Spleen (tissue), 11 donors: ENCODE measurements around the gene WDR81. TPM values are rescaled to one million over a fixed set of nuclear protein-coding genes. Genes with fewer than 3 reads are reported as not detected.
A peak's percentile ranks its signal among the peaks of the same experiment; 100 is the strongest.
"Not testable (repeated sequence)": the region's sequence is repeated elsewhere in the genome, so short reads cannot be mapped to it uniquely, and the experiment has no call there.

Source experiments
- DNase-seq: peaks from one replicate; pipeline ENCODE4 v3.0.0-alpha.2; 2020
- H3K27ac ChIP-seq, 8 donors: fragments of 200-600 bp; sonication (generic) in 7 of 8; 1 replicate in 4 of 8; 2 replicates in 4 of 8; pipeline versions ENCODE4 v1.5.0 to v1.8.0; 2016 to 2021; ENCODE audit warnings: inconsistent platforms in 4 of 8, mild to moderate bottlenecking in 4 of 8, moderate library complexity in 1 of 8
- H3K27me3 ChIP-seq, 7 donors: fragments of 200-600 bp; sonication (generic) in 6 of 7; replicated peaks in 1 of 7; 1 replicate in 4 of 7; 2 replicates in 3 of 7; pipeline versions ENCODE4 v1.5.0 to v1.8.0; 2016 to 2021; ENCODE audit warnings: inconsistent platforms in 3 of 7, mild to moderate bottlenecking in 1 of 7
- H3K36me3 ChIP-seq, 6 donors: fragments of 200-600 bp; sonication (generic) in 5 of 6; 1 replicate in 4 of 6; 2 replicates in 2 of 6; pipeline versions ENCODE4 v1.5.0 to v1.8.0; 2016 to 2021; ENCODE audit warnings: inconsistent platforms in 2 of 6
- H3K4me1 ChIP-seq, 6 donors: fragments of 200-600 bp; sonication (generic) in 5 of 6; 1 replicate in 3 of 6; 2 replicates in 3 of 6; pipeline versions ENCODE4 v1.5.0 to v1.8.0; 2016 to 2021; ENCODE audit warnings: inconsistent platforms in 3 of 6
- H3K4me3 ChIP-seq, 8 donors: fragments of 200-600 bp; sonication (generic) in 7 of 8; 1 replicate in 4 of 8; 2 replicates in 4 of 8; pipeline versions ENCODE4 v1.5.0 to v1.8.0; 2016 to 2021; ENCODE audit warnings: inconsistent platforms in 4 of 8, mild to moderate bottlenecking in 4 of 8, moderate library complexity in 2 of 8
- H3K9me3 ChIP-seq, 8 donors: fragments of 200-600 bp; sonication (generic) in 7 of 8; 1 replicate in 4 of 8; 2 replicates in 4 of 8; pipeline versions ENCODE4 v1.5.0 to v1.8.0; 2016 to 2021; ENCODE audit warnings: inconsistent platforms in 4 of 8
- CTCF ChIP-seq, 11 experiments: fragments of 200-600 bp in 7 of 11; fragments of 450-650 bp in 4 of 11; sonication (generic) in 4 of 11; IDR thresholded peaks in 8 of 11; conservative IDR thresholded peaks in 3 of 11; 1 replicate in 7 of 11; 2 replicates in 4 of 11; pipeline versions ENCODE4 v1.4.0 to v1.8.0; 2016 to 2021; ENCODE audit warnings: antibody characterized with exemption in 11 of 11, inconsistent platforms in 4 of 11, mild to moderate bottlenecking in 1 of 11
- POLR2A ChIP-seq, 3 donors: fragments of 450-650 bp; IDR thresholded peaks; one replicate each; pipeline ENCODE4 v1.5.1; 2017; ENCODE audit warnings: antibody characterized with exemption in 3 of 3, mild to moderate bottlenecking in 1 of 3
- POLR2AphosphoS5 ChIP-seq, 3 donors: sonication (generic); formaldehyde crosslinking; IDR thresholded peaks; one replicate each; pipeline ENCODE4 v1.5.1; 2017; ENCODE audit warnings: antibody characterized with exemption in 3 of 3
- WGBS, 5 donors: extraction: QIAGEN DNeasy Blood & Tissue Kit in 3 of 5; methylation state at CpG; one replicate each; pipeline versions ENCODE4 v1.1.5 to v1.1.7; 2013 to 2018; 5-methylcytosine and 5-hydroxymethylcytosine counted together
- intact Hi-C: fragments of 100-400 bp; cut with DNase I; formaldehyde crosslinking; loops from one replicate; pipeline ENCODE4 v1.15.0; 2023; ENCODE audit warnings: low total_unique reads
- polyA plus RNA-seq, 3 donors: library from polyadenylated mRNA; stranded (reverse); fragments of 200-250 nt; gene quantifications; one replicate each; pipeline ENCODE4 v1.2.1, GENCODE V29; 2013
- total RNA-seq, 7 donors: library from RNA; depleted of rRNA in 3 of 7; stranded (reverse); fragments of >200 nt in 3 of 7; fragmentation: NEBNext Ultra II Directional in 4 of 7; extraction: Animal tissue kit (Norgen Biotek cat#: 25700) in 4 of 7; gene quantifications; one replicate each; pipeline versions ENCODE4 v1.1.0 to v1.2.1, GENCODE V29; 2016 to 2021
- donor health status: healthy with polysubstance abuse.
- donor health status: DM: no; HTN: no; CAD: no; lungs with moderate emphysema.
- donor health status: DM: no; HTN: no; CAD: no.
- donor health status: Bipolar disorder and iron deficiency.
- donor health status: healthy.
- donor health status: DM: no; HTN: no; CAD: no.
- donor health status: DM: yes; HTN: yes; CAD: no.

Gene WDR81
- total and polyA plus RNA-seq, 10 donors: 16.2 to 74.7 (median 48.4) TPM

- H3K4me3 ChIP-seq: peak overlapping the region in 2 of 8 donors; percentile 90 to 92
- H3K9me3 ChIP-seq: no peaks in the 10 kb centered on the region
- peaks cover 17 to 84% (median 70%) of the 10 kb centered on the region in 6 donors for H3K4me1 ChIP-seq
- intact Hi-C loops: no loop called here
- H3K27ac ChIP-seq: peak overlapping the region in 7 of 8 donors; percentile 96 to 100 (median 99)
- DNase-seq: peak; percentile 84
- peaks cover 0 to 19% (median 0%) of the 10 kb centered on the region in 7 donors for H3K27me3 ChIP-seq
- 80 to 90% (median 83%) methylated on average over 19 of the region's 19 CpGs for WGBS, 5 donors
- TF ChIP-seq POLR2AphosphoS5 (IDR thresholded peaks at IDR 0.05): no peak
- TF ChIP-seq CTCF (IDR thresholded peaks at IDR 0.05 in 8 of 11, conservative IDR thresholded peaks at IDR 0.05 in 3 of 11): no peak
- no peak for TF ChIP-seq POLR2A (IDR thresholded peaks at IDR 0.05)
- H3K36me3 ChIP-seq: peaks cover 0 to 8% (median 3%) of the 10 kb centered on the region in 6 donors
Observed at GRCh38 chr17:1718362-1719165, 5.9 kb upstream of the WDR81 start.

- peak overlapping the region in 5 of 8 donors; percentile 6 to 96 (median 90) for H3K27ac ChIP-seq
Observed at GRCh38 chr17:1720856-1721386, 3.6 kb upstream of the WDR81 start.

GRCh38 chr17:1722022-1722421 is 2.5 kb upstream of the WDR81 start:
- H3K4me3 ChIP-seq, H3K9me3 ChIP-seq, H3K27me3 ChIP-seq, DNase-seq: not testable (repeated sequence)
- WGBS, 5 donors: 80 to 97% (median 85%) methylated on average over 8 of the region's 8 CpGs
- H3K27ac ChIP-seq: peak overlapping the region in 6 of 8 donors; percentile 84 to 96 (median 91)
- H3K36me3 ChIP-seq: peaks cover 0 to 15% (median 9%) of the 10 kb centered on the region in 6 donors
- intact Hi-C loops: loop anchor here (5.0 kb wide), 1 partner anchor 145 kb away; no protein-coding TSS in a partner anchor
- H3K4me1 ChIP-seq: peaks cover 38 to 88% (median 75%) of the 10 kb centered on the region in 6 donors

More at GRCh38 chr17:1720856-1721386, 3.6 kb upstream of the WDR81 start:
- DNase-seq: peak; percentile 86
- TF ChIP-seq CTCF (IDR thresholded peaks at IDR 0.05 in 8 of 11, conservative IDR thresholded peaks at IDR 0.05 in 3 of 11) (peak; percentile 77 to 95 (median 93)), POLR2A (IDR thresholded peaks at IDR 0.05) (no peak), POLR2AphosphoS5 (IDR thresholded peaks at IDR 0.05) (no peak)
- 36 to 45% (median 39%) methylated on average over 11 of the region's 11 CpGs for WGBS, 5 donors
- no peaks in the 10 kb centered on the region for H3K9me3 ChIP-seq
- no peak overlapping the region for H3K4me3 ChIP-seq
- peaks cover 34 to 81% (median 70%) of the 10 kb centered on the region in 6 donors for H3K4me1 ChIP-seq
- H3K36me3 ChIP-seq: peaks cover 0 to 4% (median 0%) of the 10 kb centered on the region in 6 donors
- intact Hi-C loops: loop anchor here (5.0 kb wide), 1 partner anchor 146 kb away; no protein-coding TSS in a partner anchor
- H3K27me3 ChIP-seq: no peaks in the 10 kb centered on the region

- Histone ChIP-seq H3K27ac (peak overlapping the region; percentile 82 to 96 (median 88)), H3K4me3 (peak overlapping the region; percentile 69 to 99 (median 91)), H3K36me3 (peaks cover 0 to 45% (median 29%) of the 10 kb centered on the region in 6 donors), H3K9me3 (no peaks in the 10 kb centered on the region), H3K4me1 (peaks cover 45 to 97% (median 88%) of the 10 kb centered on the region in 6 donors), H3K27me3 (no peaks in the 10 kb centered on the region)
- TF ChIP-seq POLR2AphosphoS5 (IDR thresholded peaks at IDR 0.05) (no peak), CTCF (IDR thresholded peaks at IDR 0.05 in 8 of 11, conservative IDR thresholded peaks at IDR 0.05 in 3 of 11) (peak in 2 of 11 experiments; percentile 24 to 26), POLR2A (IDR thresholded peaks at IDR 0.05) (no peak)
- peak; percentile 87 for DNase-seq
- intact Hi-C loops: loop anchor here (5.0 kb wide), 1 partner anchor 142 kb away; no protein-coding TSS in a partner anchor
- WGBS, 5 donors: 10 to 52% (median 17%) methylated on average over 15 to 51 of the region's 51 CpGs
Observed at GRCh38 chr17:1724869-1725641, 551 bp downstream of the WDR81 start.
